ENCODE results near the gene HIVEP3.

Gene HIVEP3

DNA sequence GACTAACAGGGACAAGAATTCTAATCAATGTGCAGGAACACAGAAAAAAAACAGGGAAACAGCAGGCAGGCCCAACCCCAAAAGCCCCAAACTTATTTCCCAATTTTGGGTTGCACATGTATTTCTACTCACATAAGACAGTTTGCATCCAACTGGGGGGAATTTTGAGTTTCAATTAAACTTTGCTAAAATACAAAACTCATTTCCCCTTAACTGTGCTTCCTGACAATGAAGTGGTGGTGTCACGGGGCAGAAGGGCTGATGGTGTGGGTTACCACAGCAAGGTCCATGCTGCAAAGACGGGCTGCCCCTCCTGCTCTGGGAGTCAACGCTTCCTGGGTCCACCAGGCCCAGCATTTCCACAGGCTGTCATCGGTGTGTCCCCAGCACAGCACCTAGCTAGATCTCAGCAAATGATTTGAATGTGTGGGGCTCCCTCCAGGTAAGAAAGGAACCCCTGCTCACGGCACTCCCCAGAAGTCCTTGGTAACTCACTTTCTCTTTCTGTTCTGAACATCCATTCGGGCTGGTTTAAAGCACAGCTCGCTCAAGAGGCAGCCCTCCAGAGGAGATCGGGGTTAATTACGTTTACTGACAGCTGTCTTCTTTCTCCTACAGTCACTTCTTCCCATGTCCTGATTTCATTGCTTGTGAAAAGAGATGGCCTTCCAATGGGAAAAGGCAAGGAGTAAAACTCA, 27.4 kb downstream of the HIVEP3 start:
- DNase-seq: peak; percentile 80

DNA sequence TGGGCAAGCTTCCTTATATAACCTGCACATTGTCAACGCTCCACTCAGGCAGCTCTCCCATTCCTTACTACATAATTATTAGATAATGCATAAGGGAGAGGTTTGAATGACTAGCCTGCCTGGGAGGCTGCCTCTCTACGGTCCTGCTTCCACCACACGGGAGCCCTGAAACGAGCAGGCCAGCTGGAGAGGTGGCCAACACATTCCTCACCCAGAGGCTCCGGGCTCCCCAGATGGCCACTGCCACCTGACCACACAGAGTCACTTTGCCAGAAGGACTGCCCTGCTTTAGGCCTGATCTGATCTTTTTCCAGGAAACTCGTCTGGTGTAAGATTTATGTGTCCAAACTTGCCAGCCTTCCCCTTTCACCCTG, 27.9 kb downstream of the HIVEP3 start:
- no peak for DNase-seq

DNA sequence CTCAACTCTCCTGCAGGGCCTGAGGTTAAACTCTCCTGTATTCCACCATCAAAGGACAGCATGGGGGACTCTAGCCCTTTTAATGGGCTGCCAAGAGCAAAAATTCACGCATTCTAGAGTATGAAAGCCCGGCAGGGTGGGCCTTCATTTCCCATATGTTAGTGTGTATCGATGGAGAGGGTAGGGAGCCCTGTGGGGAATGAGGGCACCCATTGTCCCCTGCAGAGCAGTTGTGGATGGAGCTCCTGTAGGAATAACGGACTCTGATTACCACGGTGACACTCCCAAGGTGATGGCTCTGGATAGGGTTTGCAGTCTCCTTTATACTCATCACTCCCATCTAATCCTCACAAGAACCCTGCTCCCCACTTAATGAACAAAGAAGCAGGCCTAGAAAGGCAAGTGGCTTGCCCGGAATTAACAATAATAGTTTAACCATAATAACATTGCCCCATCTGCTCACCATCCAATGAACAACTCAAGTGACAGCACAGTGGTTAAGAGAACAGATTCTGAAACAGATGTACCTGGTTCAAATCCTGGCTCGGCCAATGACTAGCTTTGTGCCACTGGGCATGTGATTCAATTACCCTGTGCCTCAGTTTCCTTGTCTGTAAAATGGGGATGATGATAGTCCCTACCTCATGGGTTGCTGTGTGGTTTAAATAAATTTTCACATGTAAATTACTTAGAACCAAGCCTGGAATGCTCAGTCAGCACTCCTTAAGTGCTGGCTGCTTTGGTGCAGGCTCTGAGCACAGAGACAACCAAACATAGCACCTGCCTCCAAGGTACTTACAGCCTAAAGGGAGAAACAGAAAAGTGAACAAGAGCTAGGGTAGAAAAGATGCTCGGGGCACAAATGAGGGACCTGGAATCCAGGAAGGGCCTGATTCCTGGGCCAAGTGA, 29.0 kb downstream of the HIVEP3 start:
- DNase-seq: no peak

DNA sequence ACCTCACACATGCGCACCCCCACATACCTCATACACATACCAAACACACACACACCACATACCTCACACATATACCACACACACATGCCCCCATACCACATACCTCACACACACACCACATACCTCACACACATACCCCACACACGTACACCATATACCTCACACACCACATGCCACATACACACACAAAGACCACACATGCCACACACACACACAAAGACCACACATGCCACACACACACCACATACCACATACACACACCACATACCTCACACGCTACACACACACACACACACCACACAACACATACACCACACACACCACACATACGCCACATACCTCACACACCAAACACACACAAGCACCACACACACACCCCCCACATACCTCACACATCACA, 30.0 kb downstream of the HIVEP3 start:
- DNase-seq: no peak

DNA sequence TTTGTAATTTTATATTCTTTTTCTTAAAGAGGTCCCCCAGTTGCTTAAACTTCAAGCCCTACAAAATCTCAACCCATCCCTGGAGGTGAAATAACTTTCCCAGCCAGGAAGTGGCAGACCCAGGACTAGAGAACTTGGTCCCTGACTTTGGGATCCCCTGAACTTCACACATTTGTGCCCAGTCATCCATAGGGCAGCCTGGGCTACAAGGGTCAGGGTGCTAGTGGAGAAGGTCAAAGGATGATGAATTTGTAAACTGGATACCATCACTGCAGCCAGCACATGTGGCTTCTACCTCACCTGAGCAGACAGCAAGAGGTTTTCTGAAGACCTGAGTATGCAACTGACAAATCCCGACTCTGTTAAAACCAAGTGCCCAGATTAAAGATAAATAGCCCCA, 31.4 kb downstream of the HIVEP3 start:
- DNase-seq: no peak

DNA sequence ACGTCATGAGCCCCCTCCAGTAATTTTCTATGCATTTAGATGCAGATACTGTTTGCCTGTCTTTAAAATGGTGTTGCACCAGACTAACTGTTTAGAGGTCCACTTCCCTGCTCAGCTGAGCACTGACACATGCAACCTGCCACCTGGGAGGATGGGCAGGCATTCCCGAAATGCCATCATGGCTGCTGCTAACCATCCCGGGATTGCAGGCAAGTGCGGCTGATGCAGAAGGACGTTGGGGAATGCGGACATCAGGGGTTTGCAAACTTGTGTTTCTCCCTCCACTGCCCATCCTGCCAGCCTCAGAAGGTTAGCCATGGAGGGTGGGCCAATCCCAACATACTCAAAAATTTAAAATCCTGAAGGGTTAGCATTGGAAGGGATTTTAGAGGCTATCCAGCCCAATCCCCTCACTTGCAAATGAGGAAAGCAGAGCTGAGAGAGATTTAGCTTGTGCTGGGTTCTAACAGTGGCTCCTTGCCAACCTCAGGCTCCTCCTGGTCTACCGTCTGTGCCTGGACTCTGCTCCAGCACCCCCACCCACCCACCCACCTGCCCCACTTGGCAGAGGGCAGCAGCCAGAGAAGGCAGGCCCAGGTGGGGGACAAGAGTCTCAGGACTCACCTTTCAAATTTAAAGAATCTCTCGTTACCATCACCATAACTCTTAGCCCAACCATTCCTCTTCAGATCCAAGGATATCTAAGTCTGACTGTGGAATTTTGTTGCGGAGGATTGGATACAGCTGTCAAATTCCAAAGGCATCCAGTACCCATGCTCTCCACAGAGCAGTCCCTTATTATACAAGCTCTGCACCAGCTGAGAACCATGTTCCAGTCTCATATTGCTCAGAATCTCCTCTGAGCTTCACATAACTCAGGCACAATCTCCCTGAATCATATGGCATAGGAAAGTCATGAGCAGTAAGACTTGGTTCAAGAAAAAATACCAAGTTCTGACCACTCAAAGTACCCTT, 34.2 kb downstream of the HIVEP3 start:
- DNase-seq: no peak

DNA sequence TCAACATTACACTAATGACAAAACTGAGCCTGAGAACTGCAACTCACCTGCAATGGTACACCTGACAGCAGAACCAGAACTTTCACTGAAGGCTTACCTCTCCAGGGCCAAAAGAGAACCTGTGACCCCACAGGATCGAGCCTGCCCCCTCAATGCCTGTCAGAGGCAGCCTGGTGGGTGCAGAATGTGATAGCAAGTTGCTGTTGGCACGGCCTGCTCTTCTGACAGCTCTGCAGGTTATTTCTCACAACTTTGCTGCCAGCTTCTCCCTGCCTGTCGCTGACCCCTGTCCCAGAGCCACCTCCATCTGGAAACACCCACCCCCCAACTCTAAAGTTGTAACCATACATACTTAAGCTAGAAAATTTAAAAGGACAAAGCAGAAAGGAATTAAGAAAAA, 35.2 kb downstream of the HIVEP3 start:
- DNase-seq: no peak

DNA sequence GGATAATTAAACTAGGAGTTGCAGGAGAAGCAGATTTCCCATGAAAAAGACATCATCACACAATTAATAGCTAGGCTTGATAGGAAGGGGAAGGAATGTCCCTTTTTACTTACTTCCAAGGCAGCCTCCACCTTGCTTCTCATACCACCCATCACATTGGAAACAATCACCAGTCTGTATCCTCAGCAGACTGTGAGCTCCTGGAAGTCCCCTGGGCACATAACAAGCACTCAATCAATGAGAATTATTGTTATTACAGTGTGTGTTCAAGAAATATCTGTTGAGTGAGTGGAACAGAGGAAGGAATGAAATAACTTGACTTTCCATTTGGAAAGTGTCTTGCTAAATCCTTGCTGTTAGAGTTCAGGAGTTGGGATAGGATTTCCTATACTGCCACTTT, 36.2 kb downstream of the HIVEP3 start:
- no peak for DNase-seq

DNA sequence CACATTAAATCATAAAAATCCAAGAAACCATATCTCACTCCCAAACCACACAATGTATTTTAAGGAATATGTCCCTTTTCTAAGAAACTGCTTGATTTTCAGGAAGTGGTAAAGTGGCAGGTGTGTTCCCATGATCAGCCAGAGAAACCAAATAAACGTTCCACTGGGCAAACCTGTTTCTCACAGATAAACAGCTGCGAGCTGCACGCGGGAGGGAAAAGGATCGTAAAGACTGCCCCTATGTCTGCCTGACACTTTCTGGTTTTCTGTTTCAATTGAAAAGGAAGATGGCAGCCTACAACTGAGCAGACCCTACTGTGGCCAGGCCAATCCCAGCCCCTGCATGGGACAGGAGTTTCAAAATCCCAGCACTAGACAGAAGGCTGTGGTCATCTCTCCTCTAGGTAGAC, 36.6 kb downstream of the HIVEP3 start:
- no peak for DNase-seq

DNA sequence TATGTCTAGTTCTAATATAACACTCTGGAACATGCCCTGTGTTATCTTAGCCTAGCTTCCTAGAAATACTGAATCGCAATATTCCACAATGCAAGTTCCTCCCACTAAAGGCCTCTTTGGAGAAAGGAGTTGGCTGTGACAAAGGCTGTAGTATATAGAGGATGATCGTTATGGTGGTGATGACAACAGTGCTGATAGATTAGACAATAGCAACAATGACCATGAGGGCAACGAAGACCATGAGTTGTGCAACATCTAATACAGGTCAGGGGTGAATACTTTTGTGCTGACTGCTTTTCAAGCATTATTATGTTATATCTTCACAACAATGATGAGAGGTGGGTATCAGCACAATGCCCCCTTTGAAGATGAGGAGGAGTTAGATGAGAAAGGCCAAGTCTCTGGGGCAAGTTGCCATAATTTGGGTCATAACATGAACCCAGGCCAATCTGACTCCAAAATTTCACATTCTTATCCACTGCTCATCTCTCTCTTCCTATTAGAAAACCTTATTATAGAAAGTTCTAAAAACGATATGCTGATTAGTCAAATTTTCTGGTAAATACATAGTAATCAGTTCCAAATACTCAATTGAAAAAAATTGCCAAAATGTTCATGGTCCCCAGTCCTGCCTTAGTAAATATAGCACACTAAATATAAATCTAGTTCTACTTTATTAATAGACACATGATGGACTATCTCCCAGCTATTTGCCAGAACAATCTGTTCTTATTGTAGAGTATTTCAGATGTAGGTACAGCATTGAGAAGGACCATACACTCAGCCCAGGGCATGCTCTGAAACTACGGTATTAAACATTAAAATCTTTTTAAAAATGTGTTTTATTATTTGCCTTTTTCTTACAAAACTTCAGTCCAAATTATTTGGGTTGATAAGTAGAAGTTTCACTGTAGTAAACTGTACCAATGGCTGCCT, 37.5 kb downstream of the HIVEP3 start:
- no peak for DNase-seq

DNA sequence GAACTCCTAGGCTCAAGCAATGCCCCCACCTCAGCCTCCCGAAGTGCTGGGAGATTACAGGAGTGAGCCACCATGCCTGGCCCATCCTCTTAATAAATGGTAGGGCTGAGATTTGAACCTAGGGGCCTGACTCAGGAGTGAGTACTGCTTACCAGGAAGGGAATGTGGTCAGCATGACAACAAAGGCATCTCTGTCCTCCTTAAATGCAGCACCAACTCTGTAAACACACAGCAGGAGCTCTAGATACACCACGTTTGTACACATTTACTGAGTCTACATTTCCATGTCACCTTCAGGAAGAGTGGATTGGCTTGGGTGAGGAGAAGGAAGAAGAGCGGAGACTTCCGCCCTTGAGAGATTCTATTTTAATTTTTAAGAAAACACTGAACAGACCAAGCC, 38.5 kb downstream of the HIVEP3 start:
- no peak for DNase-seq

DNA sequence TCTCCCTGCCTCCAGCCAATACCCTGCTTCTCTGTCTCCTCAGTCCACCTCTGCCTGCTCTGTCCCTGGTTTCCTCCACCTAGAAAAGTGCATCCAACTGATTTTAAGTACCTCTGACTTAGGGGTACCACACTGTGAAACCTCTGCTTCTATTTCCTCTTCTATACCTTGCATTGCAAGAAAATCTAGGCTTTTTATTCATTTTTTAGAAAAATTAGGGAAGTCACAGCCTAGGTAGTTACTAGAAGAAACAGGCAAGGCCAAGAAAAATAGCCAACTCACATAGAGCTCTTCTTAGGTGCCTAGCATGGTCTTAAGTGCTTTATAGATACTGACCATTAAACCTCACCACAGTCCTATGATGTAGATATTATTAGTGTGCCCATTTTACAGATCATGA, 39.1 kb downstream of the HIVEP3 start:
- no peak for DNase-seq

DNA sequence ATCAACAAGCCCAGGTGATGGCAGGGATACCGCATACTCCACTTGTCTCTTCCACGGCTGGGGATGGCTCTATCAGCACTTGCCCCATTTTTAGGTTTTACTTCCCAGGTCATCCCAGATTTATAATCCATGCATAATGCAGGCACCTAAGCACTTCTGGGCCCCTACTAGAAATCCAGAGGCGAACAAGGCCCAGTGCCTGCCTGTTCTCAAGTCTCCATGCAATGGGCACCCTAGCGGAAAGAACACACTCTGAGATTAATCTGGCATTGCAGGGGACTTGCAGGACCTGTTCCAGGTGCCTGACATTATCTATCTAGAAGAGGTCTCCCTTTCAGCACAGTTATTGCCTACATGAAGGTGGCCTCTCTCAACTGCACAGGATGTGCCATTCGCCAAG, 39.8 kb downstream of the HIVEP3 start:
- no peak for DNase-seq

DNA sequence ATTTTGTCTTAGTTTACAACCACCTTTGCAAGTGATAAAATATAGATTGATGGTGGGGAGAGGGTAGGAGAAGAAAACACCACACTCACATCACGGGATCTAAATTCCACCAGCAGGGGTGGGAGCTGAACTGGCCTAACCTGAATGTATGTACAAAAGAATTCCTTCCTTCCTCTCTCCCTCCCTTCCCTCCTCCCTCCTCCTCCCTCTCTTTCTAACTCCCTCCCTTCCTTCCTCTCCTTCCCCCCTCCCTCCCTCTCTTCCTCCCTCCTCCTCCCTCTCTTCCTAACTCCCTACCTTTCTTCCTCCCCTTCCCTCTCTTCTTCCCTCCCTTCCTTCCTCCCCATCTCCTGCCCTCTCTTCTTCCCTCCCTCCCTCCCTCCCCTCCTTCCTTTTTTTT, 40.2 kb downstream of the HIVEP3 start:
- no peak for DNase-seq

DNA sequence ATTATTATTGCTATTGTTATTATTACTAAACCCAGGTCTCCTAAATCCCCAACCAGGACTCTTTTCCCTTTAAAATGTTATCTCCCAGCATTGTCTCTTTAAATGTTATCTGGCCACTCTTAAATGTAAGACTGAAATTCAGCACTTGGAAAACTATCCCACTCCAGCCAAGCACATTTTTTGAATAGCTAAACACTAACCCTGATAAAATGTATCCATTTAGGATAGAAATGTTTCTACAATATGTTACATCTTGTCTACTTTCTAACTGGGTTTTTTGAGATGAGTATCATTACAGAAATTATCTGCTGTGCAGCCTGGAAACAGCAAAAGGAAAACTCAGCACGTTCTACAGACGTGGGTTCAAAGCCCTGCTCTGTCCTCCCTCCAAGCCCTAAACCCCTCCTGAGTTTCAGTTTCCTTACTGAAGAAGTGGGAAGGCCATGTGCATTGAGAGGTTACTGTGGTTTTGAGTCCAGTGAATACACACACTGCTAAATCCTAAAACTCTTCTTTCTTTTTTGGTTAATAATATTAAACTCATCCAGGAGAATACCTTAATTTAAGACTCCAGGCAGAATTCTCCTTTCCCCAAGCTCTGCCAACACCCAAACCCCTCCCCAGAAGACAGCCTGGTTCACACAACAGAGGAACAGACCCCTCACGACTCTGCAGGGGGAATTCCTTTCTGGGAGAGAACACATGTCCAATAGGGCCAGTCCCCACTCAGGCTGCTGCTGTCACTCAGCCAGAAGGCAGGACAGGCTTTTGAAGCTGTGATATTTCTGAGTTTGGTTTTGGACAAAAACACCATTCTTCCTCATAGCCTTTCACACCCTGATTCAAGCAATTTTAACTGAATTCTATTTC, 41.9 kb downstream of the HIVEP3 start:
- no peak for DNase-seq

DNA sequence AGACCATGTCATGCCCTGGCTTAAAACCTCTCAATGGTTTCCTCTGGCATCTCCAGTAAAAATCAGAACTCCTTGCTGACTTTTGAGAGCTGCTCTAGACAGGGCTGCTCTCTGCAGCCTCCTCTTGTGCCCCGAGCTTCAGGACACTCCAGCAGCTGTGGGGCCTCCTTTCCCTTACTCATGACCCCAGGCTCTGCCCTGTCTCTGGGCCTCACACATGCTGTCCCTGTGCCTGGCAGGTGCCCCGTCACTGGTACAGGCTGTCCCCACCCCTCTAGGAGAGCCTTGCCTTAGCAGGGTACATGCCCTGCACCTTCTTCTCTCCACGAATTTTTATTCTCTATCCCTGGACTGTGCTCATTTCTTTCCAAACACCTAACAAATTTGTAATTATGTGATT, 43.2 kb downstream of the HIVEP3 start:
- no peak for DNase-seq

DNA sequence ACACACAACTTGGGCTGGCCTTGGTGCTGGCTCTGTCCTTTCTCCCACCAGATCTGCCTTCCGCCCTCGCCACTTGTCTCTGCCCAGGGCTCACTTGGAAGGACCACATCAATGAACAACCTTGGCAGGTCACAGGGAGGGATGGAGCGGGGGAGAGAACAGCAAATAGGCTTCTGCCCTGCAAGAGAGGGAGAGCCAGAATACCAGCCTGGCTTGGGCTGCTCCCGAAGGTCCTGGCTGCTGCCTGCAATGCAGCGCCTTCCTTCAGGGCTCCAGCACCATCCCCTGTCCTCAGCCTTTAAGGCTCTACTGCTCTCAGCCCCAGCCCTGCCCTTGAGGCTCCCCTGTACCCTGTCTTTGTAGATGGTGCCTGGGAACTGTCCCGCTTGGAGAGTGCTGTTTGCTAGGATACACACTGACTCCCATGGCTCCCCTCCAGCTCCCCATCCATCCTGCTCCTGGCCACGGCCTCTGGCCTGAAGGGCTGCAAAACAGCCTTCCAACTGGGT, 43.8 kb downstream of the HIVEP3 start:
- no peak for DNase-seq

DNA sequence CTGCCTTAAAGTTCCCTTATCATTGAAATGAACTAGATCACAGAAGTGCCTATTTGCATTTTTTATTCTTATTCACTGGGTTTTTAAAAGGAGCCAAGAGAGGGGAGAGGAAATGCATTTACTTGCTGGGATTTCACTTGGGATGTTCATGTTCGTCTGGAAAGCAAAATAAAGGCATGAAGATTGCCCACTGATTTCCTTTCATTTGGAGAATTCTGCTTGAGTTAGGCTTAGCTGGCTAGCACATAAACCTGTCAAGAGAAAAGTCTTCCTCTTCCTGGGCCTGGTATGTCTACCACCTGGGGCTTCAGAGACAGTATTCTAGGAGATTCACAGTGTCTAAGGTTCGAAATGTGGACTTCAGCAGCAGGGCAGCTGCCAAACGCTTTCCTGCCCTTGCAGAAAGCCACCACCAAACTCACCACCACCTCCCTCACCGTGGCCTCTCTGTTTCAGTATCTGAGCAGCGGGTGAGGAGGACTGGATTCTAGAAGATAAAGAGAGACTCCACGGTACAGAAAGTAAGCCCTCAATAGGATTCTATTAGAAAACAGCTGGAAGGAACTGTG, 44.5 kb downstream of the HIVEP3 start:
- DNase-seq: no peak

DNA sequence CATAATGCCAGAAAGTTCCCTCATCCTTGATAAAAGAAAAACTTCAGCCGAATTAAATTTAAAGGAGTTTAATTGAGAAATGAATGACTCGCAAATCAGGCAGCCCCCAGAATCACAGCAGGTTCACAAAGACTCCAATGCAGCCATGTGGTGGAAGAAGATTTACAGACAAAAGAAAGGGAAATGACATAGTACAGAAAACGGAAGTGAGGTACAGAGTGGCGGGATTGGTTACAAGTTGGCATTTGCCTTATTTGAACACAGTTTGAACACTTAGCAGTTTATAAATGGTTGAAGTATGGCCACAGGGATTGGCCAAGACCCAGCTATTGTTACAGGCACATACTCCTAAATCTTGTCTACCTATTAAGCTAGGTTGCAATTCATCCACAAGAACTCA, 46.6 kb downstream of the HIVEP3 start:
- no peak for DNase-seq

DNA sequence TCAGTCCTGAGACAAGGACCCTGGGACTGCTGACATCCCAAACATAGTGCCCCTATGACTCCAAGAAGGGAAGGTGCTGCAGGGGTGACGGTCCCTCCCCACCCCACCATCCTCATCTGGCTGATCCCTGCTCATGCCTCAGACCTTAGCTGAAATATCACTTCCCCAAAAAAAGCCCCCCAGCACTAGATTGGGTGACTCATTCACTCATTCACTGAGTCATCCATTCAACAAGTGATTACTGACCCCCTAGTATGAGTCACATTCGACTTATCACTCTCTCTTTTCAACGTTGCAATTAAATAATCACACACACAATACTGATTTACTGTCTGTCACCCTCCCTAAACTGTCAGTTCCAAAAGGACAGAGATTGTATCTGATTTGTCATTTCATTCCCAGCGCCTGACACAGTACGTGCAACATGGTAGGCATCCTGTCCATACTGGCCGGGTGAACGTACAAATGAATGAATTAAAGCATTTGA, 48.6 kb downstream of the HIVEP3 start:
- DNase-seq: peak; percentile 59
